GM12875 (cell line): ENCODE data around the gene MAP1S.

Experiments
- H3K4me3 ChIP-seq: one replicate; pipeline ENCODE4 v1.5.1; 2011; ENCODE audit warnings: low read depth, low read length, control low read depth
- CTCF ChIP-seq: IDR thresholded peaks from 2 replicates; pipeline ENCODE4 v1.5.1; 2011; ENCODE audit warnings: low read depth, mild to moderate bottlenecking, control low read depth, inconsistent platforms, low read length, moderate library complexity, borderline replicate concordance; ENCODE audit not compliant: insufficient read depth

MAP1S gene

GRCh38 chr19:17679526-17680229, 39.6 kb upstream of the MAP1S start:
- TF ChIP-seq CTCF: no peak
- peak overlapping the region; percentile 21 for H3K4me3 ChIP-seq

GRCh38 chr19:17680230-17680722, 39.0 kb upstream of the MAP1S start:
- no peak for TF ChIP-seq CTCF
- H3K4me3 ChIP-seq: peak overlapping the region; percentile 26

- no peak for TF ChIP-seq CTCF
- no peak overlapping the region for H3K4me3 ChIP-seq
Observed at GRCh38 chr19:17681505-17682125, 37.7 kb upstream of the MAP1S start.

GRCh38 chr19:17682273-17682672, 37.0 kb upstream of the MAP1S start:
- TF ChIP-seq CTCF: no peak

GRCh38 chr19:17683078-17683477, 36.2 kb upstream of the MAP1S start:
- TF ChIP-seq CTCF: no peak
- H3K4me3 ChIP-seq: no peak overlapping the region

More at GRCh38 chr19:17682273-17682672, 37.0 kb upstream of the MAP1S start:
- H3K4me3 ChIP-seq: no peak overlapping the region

GRCh38 chr19:17684256-17684655, 35.0 kb upstream of the MAP1S start:
- no peak overlapping the region for H3K4me3 ChIP-seq
- no peak for TF ChIP-seq CTCF
